MCF 10A (cell line): ENCODE data around the gene PPP3CA. TPM values are rescaled to one million over a fixed set of nuclear protein-coding genes. Genes with fewer than 3 reads are reported as not detected.

ENCODE experiments used
- BruUV-seq: library from RNA; stranded (reverse); fragments of 400-500 nt; replicated peaks from 2 replicates; lab custom pipeline; 2021; lab: Mats Ljungman, UMichigan
- CTCF ChIA-PET: fragments of 300-600 bp; sonication (Branson Sonifier 250); formaldehyde crosslinking; extraction: SDS; loops from one replicate; lab custom pipeline; 2021; ENCODE audit warnings: antibody characterized with exemption, inconsistent platforms; lab: Yijun Ruan, JAX
- POLR2A ChIA-PET: fragments of 300-600, 350-650 bp; sonication (Branson Sonifier 250); formaldehyde crosslinking; extraction: SDS; loops from one replicate; lab custom pipeline; 2020; ENCODE audit warnings: antibody characterized with exemption, inconsistent platforms; lab: Yijun Ruan, JAX
- DNase-seq: peaks from one replicate; pipeline ENCODE4 v3.0.0-alpha.2; 2018; ENCODE audit not compliant: unreplicated experiment
- H3K27ac Mint-ChIP-seq: one replicate; pipeline ENCODE4 v1.8.0; 2022; ENCODE audit warnings: mild to moderate bottlenecking, low read depth, mixed read lengths; ENCODE audit not compliant: unreplicated experiment
- H3K27me3 Mint-ChIP-seq: one replicate; pipeline ENCODE4 v1.8.0; 2022; ENCODE audit warnings: mixed read lengths; ENCODE audit not compliant: insufficient read depth, unreplicated experiment
- H3K36me3 Mint-ChIP-seq: one replicate; pipeline ENCODE4 v1.8.0; 2022; ENCODE audit warnings: mild to moderate bottlenecking, moderate library complexity, mixed read lengths; ENCODE audit not compliant: insufficient read depth, unreplicated experiment
- H3K4me1 Mint-ChIP-seq: one replicate; pipeline ENCODE4 v1.8.0; 2022; ENCODE audit warnings: mixed read lengths; ENCODE audit not compliant: insufficient read depth, unreplicated experiment
- H3K4me3 Mint-ChIP-seq: one replicate; pipeline ENCODE4 v1.8.0; 2022; ENCODE audit warnings: mild to moderate bottlenecking, moderate library complexity, mixed read lengths; ENCODE audit not compliant: unreplicated experiment
- H3K9me3 Mint-ChIP-seq: one replicate; pipeline ENCODE4 v1.8.0; 2022; ENCODE audit warnings: mixed read lengths; ENCODE audit not compliant: unreplicated experiment
- intact Hi-C: fragments of 100-400 bp; cut with micrococcal nuclease; formaldehyde crosslinking; loops from 2 replicates; pipeline ENCODE4 v1.14.1; 2022
- total RNA-seq: library from RNA; stranded (reverse); gene quantifications from 2 replicates; pipeline ENCODE4 v1.2.3, GENCODE V29; 2022
- TF ChIP-seq, protein P1 (sequence below): fragments of 200-600 bp; IDR thresholded peaks from one replicate; pipeline ENCODE4 v1.8.0; 2022; ENCODE audit warnings: antibody characterized with exemption, mild to moderate bottlenecking; ENCODE audit not compliant: unreplicated experiment

PPP3CA gene
- total RNA-seq, 1 experiment from 2014 or later: 73.0 TPM

GRCh38 chr4:101199507-101200285 is 147.6 kb downstream of the PPP3CA start:
- intact Hi-C loops: loop anchor here (5.0 to 10.0 kb wide), 2 partner anchors 148 to 775 kb away; partner anchors contain the start of gene PPP3CA
- ChIA-PET POLR2A (interaction anchor here (0.6 to 5.9 kb wide), 2 partner anchors 11 to 148 kb away, joined by 3 to 49 read pairs; partner anchors contain the start of gene PPP3CA), CTCF (interaction anchor here (0.8 to 1.1 kb wide), 3 partner anchors 11 to 32 kb away, joined by 3 read pairs; no protein-coding TSS in a partner anchor)
- Mint-ChIP-seq H3K4me1 (peaks cover 24% of the 10 kb centered on the region), H3K27me3 (no peaks in the 10 kb centered on the region), H3K36me3 (no peaks in the 10 kb centered on the region), H3K9me3 (no peaks in the 10 kb centered on the region), H3K27ac (peak overlapping the region; percentile 81), H3K4me3 (no peak overlapping the region)
- no TSS peak for BruUV-seq
- TF ChIP-seq, protein P1, sequence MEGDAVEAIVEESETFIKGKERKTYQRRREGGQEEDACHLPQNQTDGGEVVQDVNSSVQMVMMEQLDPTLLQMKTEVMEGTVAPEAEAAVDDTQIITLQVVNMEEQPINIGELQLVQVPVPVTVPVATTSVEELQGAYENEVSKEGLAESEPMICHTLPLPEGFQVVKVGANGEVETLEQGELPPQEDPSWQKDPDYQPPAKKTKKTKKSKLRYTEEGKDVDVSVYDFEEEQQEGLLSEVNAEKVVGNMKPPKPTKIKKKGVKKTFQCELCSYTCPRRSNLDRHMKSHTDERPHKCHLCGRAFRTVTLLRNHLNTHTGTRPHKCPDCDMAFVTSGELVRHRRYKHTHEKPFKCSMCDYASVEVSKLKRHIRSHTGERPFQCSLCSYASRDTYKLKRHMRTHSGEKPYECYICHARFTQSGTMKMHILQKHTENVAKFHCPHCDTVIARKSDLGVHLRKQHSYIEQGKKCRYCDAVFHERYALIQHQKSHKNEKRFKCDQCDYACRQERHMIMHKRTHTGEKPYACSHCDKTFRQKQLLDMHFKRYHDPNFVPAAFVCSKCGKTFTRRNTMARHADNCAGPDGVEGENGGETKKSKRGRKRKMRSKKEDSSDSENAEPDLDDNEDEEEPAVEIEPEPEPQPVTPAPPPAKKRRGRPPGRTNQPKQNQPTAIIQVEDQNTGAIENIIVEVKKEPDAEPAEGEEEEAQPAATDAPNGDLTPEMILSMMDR: no peak
- no peak for DNase-seq

DNA sequence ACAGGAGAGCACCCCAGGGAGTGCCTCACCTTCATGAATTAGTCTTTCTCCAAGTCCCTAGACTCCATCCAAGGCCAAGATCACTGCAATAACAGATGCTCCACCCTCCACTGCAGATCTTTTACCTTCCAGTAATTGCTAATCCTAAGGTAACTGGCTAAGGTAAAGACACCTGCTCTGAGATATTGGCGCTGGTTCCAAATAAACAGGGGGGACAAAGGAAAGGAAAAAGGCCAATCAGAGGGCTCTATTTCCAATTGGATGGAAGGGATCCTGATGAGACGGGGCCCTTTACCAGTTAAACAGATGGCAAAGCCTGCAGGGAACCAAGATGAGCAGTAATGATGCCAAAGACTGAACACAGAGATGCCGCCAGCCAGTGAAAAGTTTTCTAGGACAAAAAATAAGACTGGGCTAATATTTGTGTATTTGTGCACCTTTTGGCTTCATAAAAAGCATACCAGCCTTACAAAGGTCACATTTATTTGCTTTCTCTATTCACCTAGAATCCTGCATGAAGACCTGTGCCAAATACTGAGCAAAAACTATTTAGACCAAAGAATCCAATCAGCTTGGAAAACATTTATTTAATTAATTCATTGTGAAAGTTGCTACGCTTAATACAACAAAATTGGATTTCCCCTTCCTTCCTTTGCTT is 148.5 kb downstream of the PPP3CA start:
- no peak for DNase-seq
- no peaks in the 10 kb centered on the region for H3K36me3 Mint-ChIP-seq
- BruUV-seq: no TSS peak
- intact Hi-C loops: no loop called here
- CTCF ChIA-PET: interaction anchor here (0.8 to 1.1 kb wide), 3 partner anchors 10 to 31 kb away, joined by 3 read pairs; no protein-coding TSS in a partner anchor
- no peak overlapping the region for H3K4me3 Mint-ChIP-seq
- TF ChIP-seq, protein P1: no peak
- no peaks in the 10 kb centered on the region for H3K9me3 Mint-ChIP-seq
- POLR2A ChIA-PET: interaction anchor here (1.2 to 5.9 kb wide), 2 partner anchors 18 to 148 kb away, joined by 3 to 49 read pairs; partner anchors contain the start of gene PPP3CA
- H3K4me1 Mint-ChIP-seq: peaks cover 24% of the 10 kb centered on the region
- no peaks in the 10 kb centered on the region for H3K27me3 Mint-ChIP-seq
- peak overlapping the region; percentile 81 for H3K27ac Mint-ChIP-seq

DNA sequence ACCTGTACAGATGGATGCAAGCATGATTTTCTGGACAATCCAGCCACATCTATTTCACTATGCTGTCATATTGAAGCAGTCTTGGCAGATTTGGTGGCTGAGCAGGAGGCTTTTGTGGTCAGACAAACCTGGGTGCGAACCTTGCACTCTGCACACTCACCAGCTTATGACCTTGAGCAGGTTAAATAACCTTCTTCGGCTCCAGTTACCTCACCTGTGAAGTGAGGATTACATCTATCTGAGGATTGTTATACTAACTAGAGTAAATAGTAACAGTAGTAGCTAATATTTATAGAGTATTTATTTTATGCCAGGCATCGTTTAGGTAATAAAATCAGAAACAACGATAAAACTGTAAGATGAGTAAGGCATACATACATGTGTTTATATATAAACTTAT is 150.0 kb downstream of the PPP3CA start:
- Mint-ChIP-seq H3K27ac (no peak overlapping the region), H3K4me3 (no peak overlapping the region), H3K4me1 (peaks cover 29% of the 10 kb centered on the region), H3K36me3 (no peaks in the 10 kb centered on the region), H3K27me3 (no peaks in the 10 kb centered on the region), H3K9me3 (no peaks in the 10 kb centered on the region)
- TF ChIP-seq, protein P1: no peak
- intact Hi-C loops: no loop called here
- DNase-seq: no peak
- CTCF ChIA-PET: interaction anchor here (0.7 to 1.0 kb wide), 5 partner anchors 10 to 144 kb away, joined by 3 to 4 read pairs (median 3); no protein-coding TSS in a partner anchor
- POLR2A ChIA-PET: no interaction called here
- BruUV-seq: no TSS peak

DNA sequence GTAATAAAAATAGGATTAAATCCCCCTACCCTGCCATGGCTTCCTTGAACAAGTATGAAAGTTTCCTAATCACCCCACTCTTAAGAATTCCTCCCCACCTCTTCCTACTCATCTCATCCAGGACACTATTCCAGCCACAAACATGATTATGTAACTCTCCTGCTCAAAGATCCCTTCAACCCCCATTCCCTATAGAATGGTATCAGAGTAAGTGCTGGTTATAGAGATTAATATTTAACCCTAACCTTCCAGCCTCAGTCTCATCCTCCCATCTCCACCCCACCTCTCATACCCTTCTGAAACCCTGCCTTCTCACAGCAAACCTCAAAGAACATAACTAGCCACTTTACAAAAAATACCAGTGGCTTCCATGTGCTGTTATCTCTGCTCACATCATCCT is 155.1 kb downstream of the PPP3CA start:
- Mint-ChIP-seq H3K4me1 (peaks cover 19% of the 10 kb centered on the region), H3K27me3 (no peaks in the 10 kb centered on the region), H3K4me3 (no peak overlapping the region), H3K36me3 (no peaks in the 10 kb centered on the region), H3K27ac (peak overlapping the region; percentile 26), H3K9me3 (no peaks in the 10 kb centered on the region)
- ChIA-PET POLR2A (interaction anchor here (0.6 to 0.9 kb wide), 2 partner anchors 48 to 155 kb away, joined by 3 to 4 read pairs; partner anchors contain the start of gene PPP3CA), CTCF (interaction anchor here (1.0 to 1.1 kb wide), 2 partner anchors 9 to 10 kb away, joined by 3 to 4 read pairs; no protein-coding TSS in a partner anchor)
- intact Hi-C loops: no loop called here
- DNase-seq: no peak
- no TSS peak for BruUV-seq
- TF ChIP-seq, protein P1: no peak
